Stimulated activated effector memory CD8-positive, alpha-beta T cell treated with anti-CD3 and anti-CD28 coated beads, Interleukin-12 subunit alpha, Interleukin-12 subunit beta, amount 100 ng/mL, for 72 hours (primary cell): Measurements from ENCODE around the gene PPME1.
A peak's percentile ranks its signal among the peaks of the same experiment; 100 is the strongest.
"Not testable (repeated sequence)": the region's sequence is repeated elsewhere in the genome, so short reads cannot be mapped to it uniquely, and the experiment has no call there.

Source experiments
- ATAC-seq: fragments of 150-1000 bp; cut with Tn5 transposase; 2 replicates; pipeline ENCODE4 v1.10.0; 2021
- DNase-seq, 2 donors: peaks; one replicate each; pipeline ENCODE4 v3.0.0; 2021 to 2022; ENCODE audit warnings: low spot score in 2 of 2
- H3K27ac Mint-ChIP-seq: one replicate; pipeline ENCODE4 v1.8.0; 2022; ENCODE audit warnings: mild to moderate bottlenecking, mixed read lengths
- H3K36me3 Mint-ChIP-seq: one replicate; pipeline ENCODE4 v1.8.0; 2022; ENCODE audit warnings: mild to moderate bottlenecking, mixed read lengths
- H3K4me1 Mint-ChIP-seq: one replicate; pipeline ENCODE4 v1.8.0; 2022; ENCODE audit warnings: mixed read lengths
- H3K4me3 Mint-ChIP-seq: one replicate; pipeline ENCODE4 v1.8.0; 2022; ENCODE audit warnings: mild to moderate bottlenecking, mixed read lengths
- H3K9me3 Mint-ChIP-seq: one replicate; pipeline ENCODE4 v1.8.0; 2022; ENCODE audit warnings: mixed read lengths

PPME1 gene, protein sequence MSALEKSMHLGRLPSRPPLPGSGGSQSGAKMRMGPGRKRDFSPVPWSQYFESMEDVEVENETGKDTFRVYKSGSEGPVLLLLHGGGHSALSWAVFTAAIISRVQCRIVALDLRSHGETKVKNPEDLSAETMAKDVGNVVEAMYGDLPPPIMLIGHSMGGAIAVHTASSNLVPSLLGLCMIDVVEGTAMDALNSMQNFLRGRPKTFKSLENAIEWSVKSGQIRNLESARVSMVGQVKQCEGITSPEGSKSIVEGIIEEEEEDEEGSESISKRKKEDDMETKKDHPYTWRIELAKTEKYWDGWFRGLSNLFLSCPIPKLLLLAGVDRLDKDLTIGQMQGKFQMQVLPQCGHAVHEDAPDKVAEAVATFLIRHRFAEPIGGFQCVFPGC

DNA sequence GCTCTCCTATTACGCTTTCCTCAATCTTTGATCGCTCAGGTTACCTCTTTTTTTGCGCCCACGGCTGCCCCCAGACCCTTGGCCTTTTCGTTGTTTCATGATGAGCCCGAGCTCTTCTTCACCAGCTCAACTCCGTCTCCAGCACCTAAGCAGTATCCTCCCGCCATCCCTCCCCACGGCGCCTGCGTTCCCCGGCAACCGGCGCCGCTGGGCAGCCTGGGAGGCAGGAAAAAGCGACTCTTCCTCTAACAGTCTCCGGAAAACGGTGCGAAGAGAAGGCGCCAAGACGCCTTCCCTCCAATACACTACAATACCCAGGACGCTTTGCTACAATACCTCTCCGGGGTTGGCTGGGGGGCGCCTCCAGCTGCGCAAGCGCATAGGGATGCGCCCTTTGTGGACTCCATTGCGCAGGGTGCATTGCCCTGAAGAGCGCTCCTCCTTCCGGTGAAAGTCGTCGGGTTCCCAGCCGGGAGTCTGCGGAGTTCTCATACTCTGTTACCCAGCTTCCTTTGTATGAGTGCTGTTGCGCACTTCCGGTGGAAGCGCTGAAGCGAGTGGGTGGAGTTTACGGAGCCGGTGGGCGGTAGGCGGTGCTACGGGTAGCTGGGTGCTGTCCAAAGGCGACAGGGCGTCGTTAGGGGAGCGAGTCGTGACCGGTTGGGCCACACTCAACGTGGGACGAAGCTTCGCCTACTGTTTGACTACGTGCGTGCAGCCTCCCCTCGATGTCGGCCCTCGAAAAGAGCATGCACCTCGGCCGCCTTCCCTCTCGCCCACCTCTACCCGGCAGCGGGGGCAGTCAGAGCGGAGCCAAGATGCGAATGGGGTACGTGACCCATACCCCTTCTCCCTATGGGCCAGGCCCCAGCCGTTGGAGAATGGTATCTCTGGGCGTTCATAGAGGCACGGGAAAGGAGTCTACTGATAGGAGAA lies at the start of gene PPME1, which contains the start of gene C2CD3:
TSS of gene PPME1 (plus strand) at position 596 of the 936 bp plus-strand sequence. CDS start at position 729, 133 bp downstream.
TSS of gene C2CD3 (minus strand) at position 309 of the 936 bp plus-strand sequence. CDS start at position 99, 210 bp downstream.
- Mint-ChIP-seq H3K27ac (no peak within 1 kb of the TSS), H3K36me3 (peaks cover 34% of the 10 kb centered on the region), H3K9me3 (no peaks in the 10 kb centered on the region), H3K4me3 (no peak within 1 kb of the TSS), H3K4me1 (peaks cover 6% of the 10 kb centered on the region)
- peak; percentile 92 to 99 for DNase-seq
- ATAC-seq = peak; percentile 97

DNA sequence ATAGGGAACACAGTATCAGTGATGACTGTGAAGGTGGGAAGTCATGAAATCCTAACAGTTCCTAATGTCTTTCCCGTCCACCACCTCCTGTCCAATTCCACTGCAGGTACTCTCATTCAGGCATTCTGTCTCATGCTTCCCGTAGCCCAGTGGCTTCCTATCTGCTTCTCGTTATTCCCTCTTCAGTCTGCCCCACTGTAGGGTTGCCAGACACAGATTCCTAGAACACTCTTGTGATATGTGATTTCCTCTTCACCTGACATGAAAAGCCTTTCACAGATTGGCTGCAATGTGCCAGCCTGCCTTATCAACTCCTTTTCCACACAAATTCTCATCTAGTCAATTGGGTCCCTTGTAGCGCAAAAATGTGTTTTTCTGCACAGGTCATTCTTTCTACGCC lies 49.3 kb upstream of the PPME1 start:
- no peak overlapping the region for H3K4me3 Mint-ChIP-seq
- ATAC-seq (no peak), DNase-seq (no peak)
- H3K4me1 Mint-ChIP-seq = no peaks in the 10 kb centered on the region
- H3K9me3 Mint-ChIP-seq = no peaks in the 10 kb centered on the region
- peaks cover 29% of the 10 kb centered on the region for H3K36me3 Mint-ChIP-seq
- no peak overlapping the region for H3K27ac Mint-ChIP-seq

DNA sequence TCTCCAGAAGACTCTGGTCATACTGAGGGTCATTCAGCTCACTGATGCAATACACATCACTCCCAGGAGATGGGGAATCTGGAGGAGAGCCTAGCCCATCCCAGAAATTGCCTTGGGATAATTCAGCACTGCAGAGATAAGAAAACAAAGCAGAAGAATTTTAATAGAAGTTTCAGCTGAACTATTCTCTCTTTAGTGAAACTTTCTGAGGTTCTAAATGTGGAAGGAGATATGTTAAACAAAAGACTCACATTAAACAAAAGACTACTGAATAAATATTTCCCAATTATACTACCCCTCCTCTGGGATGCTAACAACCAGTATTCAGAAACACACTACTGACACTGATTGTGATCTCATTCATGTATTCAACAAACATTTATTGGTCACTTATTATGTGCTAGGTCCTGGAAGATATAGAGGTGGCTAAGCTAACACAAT lies 48.1 kb upstream of the PPME1 start:
- no peaks in the 10 kb centered on the region for H3K9me3 Mint-ChIP-seq
- peaks cover 21% of the 10 kb centered on the region for H3K36me3 Mint-ChIP-seq

DNA sequence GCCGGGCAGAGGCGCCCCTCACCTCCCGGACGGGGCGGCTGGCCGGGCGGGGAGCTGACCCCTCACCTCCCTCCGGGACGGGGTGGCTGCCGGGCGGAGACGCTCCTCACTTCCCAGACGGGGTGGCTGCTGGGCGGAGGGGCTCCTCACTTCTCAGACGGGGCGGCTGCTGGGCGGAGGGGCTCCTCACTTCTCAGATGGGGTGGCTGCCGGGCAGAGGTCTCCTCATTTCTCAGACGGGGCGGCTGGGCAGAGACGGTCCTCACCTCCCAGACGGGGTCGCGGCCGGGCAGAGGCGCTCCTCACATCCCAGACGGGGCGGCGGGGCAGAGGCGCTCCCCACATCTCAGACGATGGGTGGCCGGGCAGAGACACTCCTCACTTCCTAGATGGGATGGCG lies 42.0 kb upstream of the PPME1 start:
- H3K4me1 Mint-ChIP-seq, H3K9me3 Mint-ChIP-seq, H3K4me3 Mint-ChIP-seq, H3K27ac Mint-ChIP-seq, DNase-seq, ATAC-seq: not testable (repeated sequence)
- peaks cover 45% of the 10 kb centered on the region for H3K36me3 Mint-ChIP-seq

More for the DNA sequence above, 48.1 kb upstream of the PPME1 start:
- DNase-seq (no peak), ATAC-seq (no peak)
- Mint-ChIP-seq H3K27ac (no peak overlapping the region), H3K4me3 (no peak overlapping the region), H3K4me1 (no peaks in the 10 kb centered on the region)

DNA sequence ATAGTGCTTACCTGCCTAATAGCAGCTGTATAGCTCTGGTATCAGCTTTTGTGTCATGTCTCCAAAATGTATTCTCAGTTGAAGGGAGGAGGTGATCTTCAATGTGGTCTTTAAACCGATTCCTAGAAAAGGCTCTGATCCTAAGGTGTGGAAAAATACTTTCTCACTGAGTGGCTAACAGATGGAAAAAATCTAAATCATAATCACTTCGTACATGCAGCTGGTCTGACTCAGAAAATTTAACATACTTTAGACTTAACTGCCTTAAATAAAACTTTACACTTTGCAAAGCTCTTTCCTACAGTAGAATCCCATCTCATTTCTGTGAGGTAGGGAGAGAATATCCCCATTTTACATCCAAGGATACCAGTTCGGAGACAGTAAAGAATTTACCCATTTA lies 38.3 kb upstream of the PPME1 start:
- Mint-ChIP-seq H3K36me3 (peaks cover 78% of the 10 kb centered on the region), H3K9me3 (no peaks in the 10 kb centered on the region), H3K4me1 (no peaks in the 10 kb centered on the region), H3K4me3 (no peak overlapping the region), H3K27ac (no peak overlapping the region)
- no peak for ATAC-seq
- DNase-seq = no peak

DNA sequence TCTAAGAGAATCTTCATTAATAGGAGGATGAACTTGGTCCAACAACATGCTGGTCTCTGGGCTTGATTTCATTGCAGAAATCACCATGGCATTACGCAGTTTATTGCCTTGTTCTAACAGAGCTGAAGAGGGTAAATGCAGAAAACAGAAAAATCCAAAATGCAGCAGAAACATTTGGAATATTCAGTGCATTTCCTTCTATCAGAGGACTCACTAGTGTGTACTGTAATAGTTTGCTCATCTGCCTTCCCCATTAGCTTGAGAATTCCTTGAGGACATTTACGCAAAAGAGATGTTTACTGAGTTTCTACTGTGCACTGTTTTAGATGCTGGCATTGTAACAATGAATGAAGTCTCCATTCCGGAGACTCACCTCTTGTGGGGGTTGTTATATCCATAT lies 37.7 kb upstream of the PPME1 start:
- H3K27ac Mint-ChIP-seq = no peak overlapping the region
- H3K9me3 Mint-ChIP-seq = no peaks in the 10 kb centered on the region
- DNase-seq (no peak), ATAC-seq (no peak)
- H3K36me3 Mint-ChIP-seq = peaks cover 84% of the 10 kb centered on the region
- H3K4me3 Mint-ChIP-seq = no peak overlapping the region
- no peaks in the 10 kb centered on the region for H3K4me1 Mint-ChIP-seq

DNA sequence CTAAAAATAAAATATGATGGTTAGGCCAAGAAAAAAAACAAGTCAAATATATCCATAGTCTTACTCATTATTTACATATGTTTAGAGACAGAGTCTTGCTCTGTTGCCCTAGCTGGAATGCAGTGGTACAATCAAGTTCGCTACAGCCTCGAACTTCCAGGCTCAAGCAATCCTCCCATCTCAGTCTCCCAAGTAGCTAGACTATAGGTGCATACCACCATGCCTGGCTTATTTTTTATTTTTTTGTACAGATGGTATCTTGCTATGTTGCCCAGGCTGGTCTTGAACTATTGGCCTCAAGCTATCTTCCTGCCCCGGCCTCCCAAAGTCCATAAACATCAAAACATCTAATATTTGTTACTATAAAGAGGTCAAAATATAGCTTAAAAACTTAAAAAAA lies 36.4 kb upstream of the PPME1 start:
- no peak for ATAC-seq
- H3K4me3 Mint-ChIP-seq = no peak overlapping the region
- no peaks in the 10 kb centered on the region for H3K9me3 Mint-ChIP-seq
- no peak for DNase-seq
- no peaks in the 10 kb centered on the region for H3K4me1 Mint-ChIP-seq
- no peak overlapping the region for H3K27ac Mint-ChIP-seq
- H3K36me3 Mint-ChIP-seq = peaks cover 92% of the 10 kb centered on the region

DNA sequence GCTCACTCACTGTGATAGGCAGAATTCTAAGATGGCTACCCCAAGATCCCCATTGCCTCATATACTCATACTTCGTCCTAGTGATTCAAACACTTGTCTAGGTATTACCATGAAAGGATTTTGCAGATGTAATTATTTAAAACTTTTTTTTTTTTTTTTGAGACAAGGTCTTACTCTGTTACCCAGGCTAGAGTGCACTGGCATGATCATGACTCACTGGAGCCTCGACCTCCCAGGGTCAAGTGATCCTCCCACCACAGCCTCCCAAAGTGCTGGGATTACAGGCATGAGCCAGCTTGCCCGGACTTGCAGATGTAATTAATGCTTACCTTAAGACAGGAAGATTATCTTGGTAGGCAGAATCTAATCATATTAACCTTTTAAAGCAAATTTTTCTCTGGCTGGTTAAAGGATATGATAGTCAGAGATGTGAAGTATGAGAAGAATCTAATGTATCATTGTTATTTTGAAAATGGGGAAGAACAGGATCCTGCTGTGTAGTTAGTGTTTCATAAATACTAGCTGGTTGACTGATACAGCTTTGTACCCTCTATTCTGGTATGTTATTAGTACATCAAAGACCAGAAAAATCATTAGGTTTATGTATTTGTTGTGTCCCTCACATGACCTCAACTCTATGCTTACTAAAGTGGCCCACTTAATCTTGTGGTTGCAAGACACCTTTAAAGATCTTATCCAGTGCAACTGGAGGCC lies 35.8 kb upstream of the PPME1 start:
- H3K36me3 Mint-ChIP-seq = peaks cover 85% of the 10 kb centered on the region
- H3K4me3 Mint-ChIP-seq = no peak overlapping the region
- H3K4me1 Mint-ChIP-seq = no peaks in the 10 kb centered on the region
- H3K9me3 Mint-ChIP-seq = no peaks in the 10 kb centered on the region
- DNase-seq (no peak), ATAC-seq (no peak)
- H3K27ac Mint-ChIP-seq = no peak overlapping the region

DNA sequence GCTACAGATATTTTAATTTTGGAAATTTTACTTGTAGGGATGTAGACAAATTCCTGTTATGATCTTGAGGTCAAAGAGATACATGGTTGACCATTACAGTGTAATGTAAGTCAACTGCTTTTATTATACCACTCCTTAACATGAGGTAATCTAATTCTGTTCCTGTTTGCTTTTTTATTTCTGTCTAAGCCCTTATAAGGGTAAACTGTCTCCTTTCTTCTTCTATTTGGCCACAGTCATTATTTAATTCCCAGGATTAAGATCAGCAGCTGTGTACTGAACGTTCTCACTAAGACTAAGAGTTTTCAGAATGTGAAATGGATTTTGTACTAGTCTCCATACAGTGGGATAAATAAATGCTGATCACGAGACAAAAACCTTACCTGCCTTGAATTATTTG lies 33.1 kb upstream of the PPME1 start:
- Mint-ChIP-seq H3K9me3 (no peaks in the 10 kb centered on the region), H3K4me3 (no peak overlapping the region), H3K36me3 (peaks cover 58% of the 10 kb centered on the region), H3K4me1 (no peaks in the 10 kb centered on the region), H3K27ac (no peak overlapping the region)
- DNase-seq = no peak
- ATAC-seq = no peak

DNA sequence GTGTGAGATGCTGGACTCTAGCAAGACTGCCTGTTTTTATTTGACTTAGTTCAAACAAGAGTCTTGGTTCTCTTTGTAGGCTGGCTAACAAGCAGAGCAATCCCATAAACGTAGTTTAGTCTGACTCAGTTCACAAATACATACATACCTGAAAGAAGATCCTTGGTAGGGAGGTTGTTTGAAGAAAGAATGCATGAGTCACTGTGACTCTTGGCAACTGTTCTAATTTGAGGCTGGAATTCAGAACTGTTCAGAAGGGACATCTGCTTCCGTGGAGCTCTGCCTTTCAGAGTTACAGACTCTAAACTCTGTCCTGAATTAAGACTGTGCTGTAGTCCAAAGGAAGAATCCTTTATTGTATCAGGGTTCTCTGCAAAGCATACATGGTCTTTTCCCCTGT lies 32.5 kb upstream of the PPME1 start:
- no peak for ATAC-seq
- H3K36me3 Mint-ChIP-seq = peaks cover 52% of the 10 kb centered on the region
- DNase-seq = no peak
- H3K4me3 Mint-ChIP-seq = no peak overlapping the region
- no peaks in the 10 kb centered on the region for H3K4me1 Mint-ChIP-seq
- H3K9me3 Mint-ChIP-seq = no peaks in the 10 kb centered on the region
- no peak overlapping the region for H3K27ac Mint-ChIP-seq

DNA sequence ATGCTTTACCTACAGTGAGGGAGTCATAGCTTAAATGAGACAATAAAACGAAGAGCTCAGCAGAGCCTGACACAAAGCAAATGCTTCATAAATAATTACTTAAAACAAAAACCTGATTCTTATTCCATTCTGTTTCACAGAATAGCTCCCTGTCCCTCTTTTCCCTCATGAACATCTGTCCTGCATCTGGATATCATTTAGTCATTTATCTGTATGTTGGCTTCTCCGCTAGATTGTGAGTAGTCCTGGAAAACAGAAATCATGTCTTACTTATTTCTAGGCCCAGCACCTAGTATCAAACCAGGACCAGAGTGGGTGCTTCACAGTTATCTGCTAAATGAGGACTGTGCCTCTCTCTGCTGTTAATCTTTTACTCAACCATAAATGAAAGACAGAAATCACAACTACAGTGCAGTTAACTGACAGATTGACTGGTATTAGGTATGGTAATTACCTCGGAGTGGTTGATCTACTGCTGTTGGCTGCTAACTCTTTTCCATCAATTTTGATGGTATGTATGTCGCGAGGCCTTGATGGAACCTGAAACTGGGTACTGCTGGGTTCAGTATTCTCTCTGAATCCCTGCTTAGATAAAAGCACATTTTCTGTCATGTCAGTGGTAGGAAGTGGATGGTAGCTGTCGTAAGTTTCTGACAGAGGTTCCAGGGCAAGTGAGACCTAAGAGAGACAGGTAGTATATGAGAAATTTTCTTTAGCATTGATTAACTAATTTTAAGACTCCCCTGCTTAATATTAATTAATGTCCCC lies 31.8 kb upstream of the PPME1 start:
- no peak overlapping the region for H3K4me3 Mint-ChIP-seq
- no peaks in the 10 kb centered on the region for H3K9me3 Mint-ChIP-seq
- no peak for ATAC-seq
- H3K36me3 Mint-ChIP-seq = peaks cover 50% of the 10 kb centered on the region
- H3K27ac Mint-ChIP-seq = no peak overlapping the region
- H3K4me1 Mint-ChIP-seq = no peaks in the 10 kb centered on the region
- DNase-seq = no peak

DNA sequence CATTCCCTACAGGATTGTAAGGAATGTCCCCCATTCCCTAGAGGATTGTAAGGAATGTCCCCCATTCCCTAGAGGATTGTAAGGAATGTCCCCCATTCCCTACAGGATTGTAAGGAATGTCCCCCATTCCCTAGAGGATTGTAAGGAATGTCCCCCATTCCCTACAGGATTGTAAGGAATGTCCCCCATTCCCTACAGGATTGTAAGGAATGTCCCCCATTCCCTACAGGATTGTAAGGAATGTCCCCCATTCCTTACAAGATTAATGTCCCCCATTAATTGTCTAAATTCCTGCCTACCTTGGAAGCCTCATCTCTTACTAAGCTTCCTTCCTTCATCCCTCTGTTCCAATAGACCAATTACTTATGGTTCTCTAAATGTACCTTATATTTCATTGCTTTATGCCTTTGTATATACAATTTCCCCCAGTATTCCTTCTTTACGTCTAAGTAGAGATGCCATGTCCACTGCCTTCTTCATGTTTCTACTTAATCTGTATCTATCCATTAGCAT lies 31.1 kb upstream of the PPME1 start:
- DNase-seq, H3K27ac Mint-ChIP-seq, ATAC-seq, H3K9me3 Mint-ChIP-seq, H3K4me3 Mint-ChIP-seq, H3K4me1 Mint-ChIP-seq: not testable (repeated sequence)
- peaks cover 44% of the 10 kb centered on the region for H3K36me3 Mint-ChIP-seq

DNA sequence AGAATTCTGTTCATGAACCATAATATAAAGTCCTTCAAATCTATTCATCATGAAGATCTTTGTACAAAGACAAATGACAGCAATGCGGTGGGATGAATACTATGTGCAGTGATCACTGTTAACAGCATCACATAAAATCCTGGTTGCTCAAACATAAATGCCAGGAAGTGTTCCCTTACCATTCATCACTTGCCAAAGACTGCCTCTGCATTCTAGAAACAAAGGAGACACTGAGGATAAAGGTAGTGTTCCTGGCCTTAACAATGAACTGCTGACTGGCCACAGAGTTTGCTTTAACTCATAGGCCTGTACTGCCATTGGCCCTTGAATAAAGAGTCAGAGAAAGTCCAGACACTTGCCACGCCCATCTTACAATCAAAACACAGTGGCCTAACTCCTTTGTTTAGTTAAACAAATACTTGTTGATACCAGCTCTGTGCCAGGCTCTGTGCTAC lies 29.8 kb upstream of the PPME1 start:
- H3K9me3 Mint-ChIP-seq = no peaks in the 10 kb centered on the region
- H3K27ac Mint-ChIP-seq = no peak overlapping the region
- no peak for DNase-seq
- no peak for ATAC-seq
- H3K4me3 Mint-ChIP-seq = no peak overlapping the region
- H3K4me1 Mint-ChIP-seq = no peaks in the 10 kb centered on the region
- peaks cover 36% of the 10 kb centered on the region for H3K36me3 Mint-ChIP-seq

DNA sequence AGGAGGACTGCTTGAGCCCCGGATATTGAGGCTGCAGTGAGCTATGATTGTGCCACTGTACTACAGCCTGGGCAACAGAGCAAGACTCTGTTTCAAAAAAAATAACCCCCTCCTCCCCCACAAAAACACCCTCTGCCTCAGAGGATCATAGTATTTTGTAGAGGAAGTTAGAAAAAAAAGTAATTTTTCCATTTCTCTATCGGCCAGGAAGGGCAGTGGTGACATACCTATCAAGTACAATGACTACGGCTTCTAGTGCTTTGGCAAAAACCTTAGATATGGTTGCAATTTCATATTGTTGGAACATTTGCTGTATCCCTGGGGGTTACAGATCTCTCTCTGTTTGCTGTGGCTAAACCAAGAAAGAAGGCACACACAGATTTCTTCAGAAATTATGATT lies 29.2 kb upstream of the PPME1 start:
- Mint-ChIP-seq H3K27ac (no peak overlapping the region), H3K9me3 (no peaks in the 10 kb centered on the region), H3K4me3 (no peak overlapping the region), H3K4me1 (no peaks in the 10 kb centered on the region), H3K36me3 (peaks cover 31% of the 10 kb centered on the region)
- ATAC-seq (no peak), DNase-seq (no peak)
